Measurements from ENCODE around the gene GUCY1A1. TPM values are rescaled to one million over a fixed set of nuclear protein-coding genes. Genes with fewer than 3 reads are reported as not detected.
A peak's percentile ranks its signal among the peaks of the same experiment; 100 is the strongest.
"Not testable (repeated sequence)": the region's sequence is repeated elsewhere in the genome, so short reads cannot be mapped to it uniquely, and the experiment has no call there.

Gene GUCY1A1
- total and polyA plus RNA-seq, 9 donors, result 10.2 to 18.3 (median 13.7) TPM

- Histone ChIP-seq H3K4me1 (ENCODE audit: control insufficient read depth, insufficient read depth, low read length) (no peaks in the 10 kb centered on the region), H3K27ac (ENCODE audit: low read length) (no peak overlapping the region), H3K36me3 (ENCODE audit: control insufficient read depth, insufficient read depth, low read length) (no peaks in the 10 kb centered on the region), H3K27me3 (ENCODE audit: control insufficient read depth, insufficient read depth, low read length) (no peaks in the 10 kb centered on the region), H3K9me3 (replicated peaks; ENCODE audit: control insufficient read depth, low read depth, low read length) (no peaks in the 10 kb centered on the region), H3K4me3 (ENCODE audit: low read length) (no peak overlapping the region)
- WGBS (ENCODE audit: insufficient coverage), result no CpG with 5 or more reads among the region's 4 CpGs
- peak; percentile 32 for DNase-seq
Measured at GRCh38 chr4:155632310-155632840, 34.3 kb upstream of the GUCY1A1 start.

GRCh38 chr4:155638195-155638965 is 28.3 kb upstream of the GUCY1A1 start:
- no peaks in the 10 kb centered on the region for H3K4me1 ChIP-seq (ENCODE audit: control insufficient read depth, insufficient read depth, low read length)
- no peak overlapping the region for H3K27ac ChIP-seq (ENCODE audit: low read length)
- no peak overlapping the region for H3K4me3 ChIP-seq (ENCODE audit: low read length)
- no peaks in the 10 kb centered on the region for H3K9me3 ChIP-seq (replicated peaks; ENCODE audit: control insufficient read depth, low read depth, low read length)
- H3K27me3 ChIP-seq (ENCODE audit: control insufficient read depth, insufficient read depth, low read length), result no peaks in the 10 kb centered on the region
- DNase-seq, result no peak
- no CpG with 5 or more reads among the region's 5 CpGs for WGBS (ENCODE audit: insufficient coverage)
- H3K36me3 ChIP-seq (ENCODE audit: control insufficient read depth, insufficient read depth, low read length), result no peaks in the 10 kb centered on the region

GRCh38 chr4:155639704-155640523 is 26.7 kb upstream of the GUCY1A1 start:
- Histone ChIP-seq H3K27ac (ENCODE audit: low read length) (no peak overlapping the region), H3K4me3 (ENCODE audit: low read length) (no peak overlapping the region)
- WGBS (ENCODE audit: insufficient coverage), result no CpG with 5 or more reads among the region's 3 CpGs

GRCh38 chr4:155640751-155641150 is 25.9 kb upstream of the GUCY1A1 start:
- Histone ChIP-seq H3K4me1 (ENCODE audit: control insufficient read depth, insufficient read depth, low read length) (no peaks in the 10 kb centered on the region), H3K27ac (ENCODE audit: low read length) (no peak overlapping the region), H3K27me3 (ENCODE audit: control insufficient read depth, insufficient read depth, low read length) (no peaks in the 10 kb centered on the region), H3K36me3 (ENCODE audit: control insufficient read depth, insufficient read depth, low read length) (no peaks in the 10 kb centered on the region), H3K4me3 (ENCODE audit: low read length) (no peak overlapping the region), H3K9me3 (replicated peaks; ENCODE audit: control insufficient read depth, low read depth, low read length) (no peaks in the 10 kb centered on the region)
- WGBS (ENCODE audit: insufficient coverage), result no CpG with 5 or more reads among the region's 2 CpGs
- no peak for DNase-seq

More at GRCh38 chr4:155639704-155640523, 26.7 kb upstream of the GUCY1A1 start:
- peak; percentile 70 for DNase-seq
- no peaks in the 10 kb centered on the region for H3K9me3 ChIP-seq (replicated peaks; ENCODE audit: control insufficient read depth, low read depth, low read length)
- H3K36me3 ChIP-seq (ENCODE audit: control insufficient read depth, insufficient read depth, low read length), result no peaks in the 10 kb centered on the region
- no peaks in the 10 kb centered on the region for H3K27me3 ChIP-seq (ENCODE audit: control insufficient read depth, insufficient read depth, low read length)
- H3K4me1 ChIP-seq (ENCODE audit: control insufficient read depth, insufficient read depth, low read length), result no peaks in the 10 kb centered on the region

- DNase-seq, result no peak
- WGBS (ENCODE audit: insufficient coverage), result no CpG with 5 or more reads among the region's 1 CpG
- no peak overlapping the region for H3K4me3 ChIP-seq (ENCODE audit: low read length)
Measured at GRCh38 chr4:155643087-155643486, 23.6 kb upstream of the GUCY1A1 start.

GRCh38 chr4:155646001-155646400 is 20.6 kb upstream of the GUCY1A1 start:
- Histone ChIP-seq H3K36me3 (ENCODE audit: control insufficient read depth, insufficient read depth, low read length) (no peaks in the 10 kb centered on the region), H3K27ac (ENCODE audit: low read length) (no peak overlapping the region), H3K27me3 (ENCODE audit: control insufficient read depth, insufficient read depth, low read length) (no peaks in the 10 kb centered on the region), H3K9me3 (replicated peaks; ENCODE audit: control insufficient read depth, low read depth, low read length) (no peaks in the 10 kb centered on the region), H3K4me1 (ENCODE audit: control insufficient read depth, insufficient read depth, low read length) (no peaks in the 10 kb centered on the region), H3K4me3 (ENCODE audit: low read length) (no peak overlapping the region)
- no peak for DNase-seq
- no CpG with 5 or more reads among the region's 2 CpGs for WGBS (ENCODE audit: insufficient coverage)

More at GRCh38 chr4:155643087-155643486, 23.6 kb upstream of the GUCY1A1 start:
- Histone ChIP-seq H3K27me3 (ENCODE audit: control insufficient read depth, insufficient read depth, low read length) (no peaks in the 10 kb centered on the region), H3K9me3 (replicated peaks; ENCODE audit: control insufficient read depth, low read depth, low read length) (no peaks in the 10 kb centered on the region), H3K4me1 (ENCODE audit: control insufficient read depth, insufficient read depth, low read length) (no peaks in the 10 kb centered on the region), H3K36me3 (ENCODE audit: control insufficient read depth, insufficient read depth, low read length) (no peaks in the 10 kb centered on the region), H3K27ac (ENCODE audit: low read length) (no peak overlapping the region)

- not testable (repeated sequence) for DNase-seq; H3K27me3 ChIP-seq (ENCODE audit: control insufficient read depth, insufficient read depth, low read length); H3K36me3 ChIP-seq (ENCODE audit: control insufficient read depth, insufficient read depth, low read length); H3K4me3 ChIP-seq (ENCODE audit: low read length); H3K4me1 ChIP-seq (ENCODE audit: control insufficient read depth, insufficient read depth, low read length); H3K27ac ChIP-seq (ENCODE audit: low read length); H3K9me3 ChIP-seq (replicated peaks; ENCODE audit: control insufficient read depth, low read depth, low read length)
- no CpG with 5 or more reads among the region's 4 CpGs for WGBS (ENCODE audit: insufficient coverage)
Measured at GRCh38 chr4:155650785-155651184, 15.9 kb upstream of the GUCY1A1 start.

GRCh38 chr4:155653052-155653451 is 13.6 kb upstream of the GUCY1A1 start:
- Histone ChIP-seq H3K27me3 (ENCODE audit: control insufficient read depth, insufficient read depth, low read length) (no peaks in the 10 kb centered on the region), H3K36me3 (ENCODE audit: control insufficient read depth, insufficient read depth, low read length) (no peaks in the 10 kb centered on the region), H3K27ac (ENCODE audit: low read length) (no peak overlapping the region), H3K9me3 (replicated peaks; ENCODE audit: control insufficient read depth, low read depth, low read length) (no peaks in the 10 kb centered on the region), H3K4me1 (ENCODE audit: control insufficient read depth, insufficient read depth, low read length) (no peaks in the 10 kb centered on the region), H3K4me3 (ENCODE audit: low read length) (no peak overlapping the region)
- no peak for DNase-seq

- H3K27ac ChIP-seq (ENCODE audit: low read length), result no peak overlapping the region
- H3K27me3 ChIP-seq (ENCODE audit: control insufficient read depth, insufficient read depth, low read length), result no peaks in the 10 kb centered on the region
- H3K9me3 ChIP-seq (replicated peaks; ENCODE audit: control insufficient read depth, low read depth, low read length), result no peaks in the 10 kb centered on the region
- no peaks in the 10 kb centered on the region for H3K36me3 ChIP-seq (ENCODE audit: control insufficient read depth, insufficient read depth, low read length)
- no peak overlapping the region for H3K4me3 ChIP-seq (ENCODE audit: low read length)
- no peak for DNase-seq
- no CpG with 5 or more reads among the region's 4 CpGs for WGBS (ENCODE audit: insufficient coverage)
- H3K4me1 ChIP-seq (ENCODE audit: control insufficient read depth, insufficient read depth, low read length), result no peaks in the 10 kb centered on the region
Measured at GRCh38 chr4:155656025-155656424, 10.6 kb upstream of the GUCY1A1 start.

- no peaks in the 10 kb centered on the region for H3K4me1 ChIP-seq (ENCODE audit: control insufficient read depth, insufficient read depth, low read length)
- H3K9me3 ChIP-seq (replicated peaks; ENCODE audit: control insufficient read depth, low read depth, low read length), result no peaks in the 10 kb centered on the region
- DNase-seq, result no peak
Measured at GRCh38 chr4:155657169-155657568, 9.5 kb upstream of the GUCY1A1 start.

More at GRCh38 chr4:155657169-155657568, 9.5 kb upstream of the GUCY1A1 start:
- H3K36me3 ChIP-seq (ENCODE audit: control insufficient read depth, insufficient read depth, low read length), result no peaks in the 10 kb centered on the region
- H3K27me3 ChIP-seq (ENCODE audit: control insufficient read depth, insufficient read depth, low read length), result no peaks in the 10 kb centered on the region
- H3K4me3 ChIP-seq (ENCODE audit: low read length), result no peak overlapping the region
- H3K27ac ChIP-seq (ENCODE audit: low read length), result no peak overlapping the region

Data from muscle of leg (tissue), 11 donors.